Measurements from ENCODE around the gene FOXK1. TPM values are rescaled to one million over a fixed set of nuclear protein-coding genes. Genes with fewer than 3 reads are reported as not detected.
A peak's percentile ranks its signal among the peaks of the same experiment; 100 is the strongest.
"Not testable (repeated sequence)": the region's sequence is repeated elsewhere in the genome, so short reads cannot be mapped to it uniquely, and the experiment has no call there.

Gene FOXK1
- total RNA-seq, 2 experiments from 2014 or later, result 32.7 to 33.2 TPM

- H3K27ac Mint-ChIP-seq; H3K27me3 Mint-ChIP-seq; CTCF ChIA-PET; H3K4me3 Mint-ChIP-seq; H3K9me3 Mint-ChIP-seq; POLR2A ChIA-PET; DNase-seq; H3K36me3 Mint-ChIP-seq (ENCODE audit: low read depth); H3K4me1 Mint-ChIP-seq: not testable (repeated sequence)
Measured at GRCh38 chr7:4677518-4677917, 4.6 kb upstream of the FOXK1 start.

- H3K27ac Mint-ChIP-seq, result peak overlapping the region; percentile 66
- H3K4me3 Mint-ChIP-seq, result peak overlapping the region; percentile 77
- ChIA-PET CTCF (interaction anchor here (0.9 to 3.3 kb wide), 3 partner anchors 9 to 65 kb away, joined by 3 to 35 read pairs (median 3); no protein-coding TSS in a partner anchor), POLR2A (interaction anchor here (0.6 to 6.6 kb wide), 7 partner anchors 10 to 94 kb away, joined by 3 to 153 read pairs (median 5); partner anchors contain the start of gene AP5Z1)
- DNase-seq, result peak; percentile 23
- H3K27me3 Mint-ChIP-seq, result no peaks in the 10 kb centered on the region
- peaks cover 15% of the 10 kb centered on the region for H3K36me3 Mint-ChIP-seq (ENCODE audit: low read depth)
- H3K4me1 Mint-ChIP-seq, result peaks cover 21% of the 10 kb centered on the region
- H3K9me3 Mint-ChIP-seq, result no peaks in the 10 kb centered on the region
Measured at GRCh38 chr7:4681218-4681851, 760 bp upstream of the FOXK1 start.

- H3K4me1 Mint-ChIP-seq, result peaks cover 24% of the 10 kb centered on the region
- no peak overlapping the region for H3K27ac Mint-ChIP-seq
- no peaks in the 10 kb centered on the region for H3K27me3 Mint-ChIP-seq
- POLR2A ChIA-PET, result interaction anchor here (0.8 to 6.6 kb wide), 4 partner anchors 41 to 93 kb away, joined by 3 to 153 read pairs (median 24); partner anchors contain the start of gene AP5Z1
- H3K9me3 Mint-ChIP-seq, result no peaks in the 10 kb centered on the region
- H3K4me3 Mint-ChIP-seq, result peak overlapping the region; percentile 98
- H3K36me3 Mint-ChIP-seq (ENCODE audit: low read depth), result peaks cover 15% of the 10 kb centered on the region
- CTCF ChIA-PET, result interaction anchor here (0.5 to 3.3 kb wide), 2 partner anchors 21 to 40 kb away, joined by 3 to 35 read pairs; no protein-coding TSS in a partner anchor
- DNase-seq, result peak; percentile 55
Measured at GRCh38 chr7:4682621-4683042, 537 bp downstream of the FOXK1 start.

GRCh38 chr7:4683043-4683883 is 1.2 kb downstream of the FOXK1 start:
- Mint-ChIP-seq H3K27ac (peak overlapping the region; percentile 99), H3K4me1 (peaks cover 26% of the 10 kb centered on the region), H3K36me3 (ENCODE audit: low read depth) (peaks cover 15% of the 10 kb centered on the region), H3K9me3 (no peaks in the 10 kb centered on the region), H3K4me3 (peak overlapping the region; percentile 98), H3K27me3 (no peaks in the 10 kb centered on the region)
- CTCF ChIA-PET, result interaction anchor here (0.5 to 3.3 kb wide), 3 partner anchors 21 to 61 kb away, joined by 3 to 35 read pairs (median 3); no protein-coding TSS in a partner anchor
- DNase-seq, result peak; percentile 26
- POLR2A ChIA-PET, result interaction anchor here (2.1 to 6.6 kb wide), 3 partner anchors 41 to 92 kb away, joined by 23 to 153 read pairs (median 25); partner anchors contain the start of gene AP5Z1

GRCh38 chr7:4683884-4684565 is 1.9 kb downstream of the FOXK1 start:
- Mint-ChIP-seq H3K4me3 (peak overlapping the region; percentile 98), H3K9me3 (no peaks in the 10 kb centered on the region), H3K27ac (peak overlapping the region; percentile 99), H3K27me3 (no peaks in the 10 kb centered on the region), H3K4me1 (peaks cover 26% of the 10 kb centered on the region), H3K36me3 (ENCODE audit: low read depth) (peaks cover 15% of the 10 kb centered on the region)
- DNase-seq, result peak; percentile 49
- ChIA-PET POLR2A (interaction anchor here (2.1 to 6.6 kb wide), 3 partner anchors 42 to 91 kb away, joined by 23 to 153 read pairs (median 25); partner anchors contain the start of gene AP5Z1), CTCF (interaction anchor here (0.8 to 3.3 kb wide), 3 partner anchors 42 to 72 kb away, joined by 3 to 35 read pairs (median 3); no protein-coding TSS in a partner anchor)

- peak overlapping the region; percentile 98 for H3K4me3 Mint-ChIP-seq
- no peak for DNase-seq
- CTCF ChIA-PET, result interaction anchor here (0.7 to 1.0 kb wide), 4 partner anchors 28 to 73 kb away, joined by 3 to 6 read pairs (median 3); no protein-coding TSS in a partner anchor
- peak overlapping the region; percentile 99 for H3K27ac Mint-ChIP-seq
- peaks cover 31% of the 10 kb centered on the region for H3K4me1 Mint-ChIP-seq
- POLR2A ChIA-PET, result interaction anchor here (6.6 kb wide), 1 partner anchor 43 kb away, joined by 153 read pairs; no protein-coding TSS in a partner anchor
- H3K27me3 Mint-ChIP-seq, result no peaks in the 10 kb centered on the region
- H3K9me3 Mint-ChIP-seq, result no peaks in the 10 kb centered on the region
- H3K36me3 Mint-ChIP-seq (ENCODE audit: low read depth), result peaks cover 15% of the 10 kb centered on the region
Measured at GRCh38 chr7:4684846-4685245, 2.8 kb downstream of the FOXK1 start.

- peaks cover 15% of the 10 kb centered on the region for H3K36me3 Mint-ChIP-seq (ENCODE audit: low read depth)
- ChIA-PET CTCF (interaction anchor here (0.7 to 1.0 kb wide), 2 partner anchors 44 to 59 kb away, joined by 3 to 6 read pairs; no protein-coding TSS in a partner anchor), POLR2A (interaction anchor here (1.4 to 6.6 kb wide), 2 partner anchors 44 to 89 kb away, joined by 4 to 153 read pairs; partner anchors contain the start of gene AP5Z1)
- H3K9me3 Mint-ChIP-seq, DNase-seq, H3K4me3 Mint-ChIP-seq, H3K27me3 Mint-ChIP-seq, H3K27ac Mint-ChIP-seq: not testable (repeated sequence)
- peaks cover 33% of the 10 kb centered on the region for H3K4me1 Mint-ChIP-seq
Measured at GRCh38 chr7:4685676-4686075, 3.6 kb downstream of the FOXK1 start.

- Mint-ChIP-seq H3K27ac (no peak overlapping the region), H3K4me3 (no peak overlapping the region), H3K36me3 (ENCODE audit: low read depth) (peaks cover 15% of the 10 kb centered on the region), H3K4me1 (peaks cover 31% of the 10 kb centered on the region), H3K9me3 (no peaks in the 10 kb centered on the region), H3K27me3 (no peaks in the 10 kb centered on the region)
- POLR2A ChIA-PET, result no interaction called here
- no peak for DNase-seq
- CTCF ChIA-PET, result no interaction called here
Measured at GRCh38 chr7:4687956-4688355, 5.9 kb downstream of the FOXK1 start.

GRCh38 chr7:4689151-4689550 is 7.1 kb downstream of the FOXK1 start:
- Mint-ChIP-seq H3K27ac (no peak overlapping the region), H3K36me3 (ENCODE audit: low read depth) (peaks cover 9% of the 10 kb centered on the region), H3K9me3 (no peaks in the 10 kb centered on the region), H3K4me1 (peaks cover 28% of the 10 kb centered on the region), H3K4me3 (no peak overlapping the region), H3K27me3 (no peaks in the 10 kb centered on the region)
- ChIA-PET CTCF (no interaction called here), POLR2A (no interaction called here)
- DNase-seq, result no peak

GRCh38 chr7:4689668-4690067 is 7.6 kb downstream of the FOXK1 start:
- Mint-ChIP-seq H3K27ac (no peak overlapping the region), H3K36me3 (ENCODE audit: low read depth) (peaks cover 4% of the 10 kb centered on the region), H3K4me1 (peaks cover 23% of the 10 kb centered on the region), H3K27me3 (no peaks in the 10 kb centered on the region), H3K9me3 (no peaks in the 10 kb centered on the region), H3K4me3 (no peak overlapping the region)
- ChIA-PET CTCF (no interaction called here), POLR2A (no interaction called here)
- DNase-seq, result no peak

- ChIA-PET POLR2A (interaction anchor here (0.8 to 1.7 kb wide), 3 partner anchors 10 to 49 kb away, joined by 3 to 7 read pairs (median 3); no protein-coding TSS in a partner anchor), CTCF (interaction anchor here (1.2 kb wide), 1 partner anchor 49 kb away, joined by 3 read pairs; no protein-coding TSS in a partner anchor)
- peaks cover 15% of the 10 kb centered on the region for H3K4me1 Mint-ChIP-seq
- no peak overlapping the region for H3K27ac Mint-ChIP-seq
- DNase-seq, result no peak
- H3K9me3 Mint-ChIP-seq, result no peaks in the 10 kb centered on the region
- no peak overlapping the region for H3K4me3 Mint-ChIP-seq
- no peaks in the 10 kb centered on the region for H3K27me3 Mint-ChIP-seq
- peaks cover under 1% of the 10 kb centered on the region for H3K36me3 Mint-ChIP-seq (ENCODE audit: low read depth)
Measured at GRCh38 chr7:4690953-4691856, 9.1 kb downstream of the FOXK1 start.
